Measurements from ENCODE around the gene PPARG.

DNA sequence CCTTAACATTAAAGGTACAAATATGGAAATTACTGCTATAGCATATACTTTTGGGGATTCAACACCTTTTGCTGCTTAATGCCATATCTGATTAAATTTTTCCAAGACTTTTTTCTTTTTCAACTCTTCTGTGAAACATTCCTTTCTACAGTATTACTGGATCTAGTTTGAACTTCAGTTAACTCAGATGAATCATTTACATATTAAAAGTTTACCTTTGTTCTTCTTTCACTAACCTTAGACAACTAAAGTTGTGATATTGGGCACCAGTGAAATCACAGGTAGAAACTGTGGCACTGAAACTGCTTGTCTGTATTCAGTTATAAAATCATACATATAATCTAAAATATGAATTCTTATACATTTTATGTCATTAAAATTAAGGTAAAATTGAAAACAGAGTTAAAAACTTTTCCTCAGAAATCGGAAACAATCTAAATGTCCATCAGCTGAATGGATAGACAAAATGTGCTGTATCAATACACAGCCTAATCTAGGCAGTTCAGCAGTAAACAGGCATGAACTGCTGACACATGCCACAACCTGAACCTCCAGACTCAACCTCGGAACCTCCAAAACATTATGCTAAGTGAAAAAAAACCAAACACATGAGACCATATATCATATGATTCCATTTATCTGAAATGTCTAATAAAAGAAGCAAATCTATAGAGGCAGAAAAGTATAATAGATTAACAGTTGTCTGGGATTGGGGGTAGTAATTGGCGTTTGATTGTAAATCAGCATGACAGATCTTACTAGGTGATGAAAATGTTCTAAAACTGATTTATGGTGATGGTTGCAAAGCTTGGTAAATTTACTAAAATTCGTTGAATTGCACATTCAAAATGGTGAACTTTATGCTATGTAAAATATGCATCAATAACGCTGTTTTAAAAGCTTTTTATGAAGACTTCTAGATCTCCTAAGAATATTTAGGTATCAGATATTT, 50.0 kb downstream of the PPARG start:
- TF ChIP-seq POLR2A (IDR thresholded peaks at IDR 0.05) (no peak), POLR2AphosphoS5 (IDR thresholded peaks at IDR 0.05) (no peak)

Measured in spleen (tissue), 3 donors.